ENCODE results near the gene FBXO11. TPM values are rescaled to one million over a fixed set of nuclear protein-coding genes. Genes with fewer than 3 reads are reported as not detected.
A peak's percentile ranks its signal among the peaks of the same experiment; 100 is the strongest.
"Not testable (repeated sequence)": the region's sequence is repeated elsewhere in the genome, so short reads cannot be mapped to it uniquely, and the experiment has no call there.

The FBXO11 gene
- total RNA-seq, 3 donors from 2014 or later, result 37.1 to 45.1 (median 40.7) TPM

DNA sequence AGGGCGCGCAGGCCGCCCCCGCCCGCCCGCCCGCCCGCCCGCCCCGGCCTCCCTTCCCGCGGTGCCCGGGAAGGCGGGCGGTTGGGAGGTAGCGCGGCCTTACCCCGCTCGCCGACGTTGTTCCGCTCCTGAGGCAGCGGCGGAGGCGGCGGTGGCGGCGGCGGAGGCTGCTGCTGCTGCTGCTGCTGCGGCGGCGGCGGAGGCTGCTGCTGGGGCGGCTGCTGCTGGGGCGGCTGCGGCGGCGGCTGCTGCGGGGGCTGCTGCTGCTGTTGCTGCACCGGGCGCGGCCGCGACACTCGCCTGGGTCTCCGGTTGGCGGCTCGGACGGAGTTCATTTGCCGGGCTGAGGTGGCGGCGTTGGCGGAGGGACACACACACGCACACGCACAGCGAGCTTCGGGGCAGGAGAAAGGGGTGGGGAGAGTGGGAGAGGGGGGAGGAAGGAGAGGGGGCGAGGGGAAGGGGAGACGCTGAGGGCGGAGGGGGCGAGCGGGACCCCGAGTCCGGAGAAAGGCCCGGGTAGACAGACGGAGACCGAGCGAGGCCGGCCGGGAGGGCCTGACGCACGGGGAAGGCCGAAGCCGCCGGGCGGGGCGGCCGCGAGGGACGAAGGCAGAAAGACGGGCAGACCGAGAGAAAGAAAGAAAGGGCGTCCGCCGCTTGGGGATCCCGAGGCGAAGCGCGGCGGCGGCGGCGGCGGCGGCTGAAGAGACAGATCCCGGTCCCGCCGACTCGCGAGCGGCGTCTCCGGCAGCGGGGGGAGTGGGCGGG is 727 bp downstream of the FBXO11 start:
- Mint-ChIP-seq H3K9me3 (no peaks in the 10 kb centered on the region), H3K4me3 (peak overlapping the region; percentile 86), H3K27me3 (ENCODE audit: low read depth) (no peaks in the 10 kb centered on the region), H3K36me3 (ENCODE audit: insufficient read depth) (peaks cover 1% of the 10 kb centered on the region), H3K4me1 (ENCODE audit: low read depth) (peaks cover 39% of the 10 kb centered on the region)
- peak; percentile 51 for DNase-seq
- ATAC-seq, result peak; percentile 11 to 19

DNA sequence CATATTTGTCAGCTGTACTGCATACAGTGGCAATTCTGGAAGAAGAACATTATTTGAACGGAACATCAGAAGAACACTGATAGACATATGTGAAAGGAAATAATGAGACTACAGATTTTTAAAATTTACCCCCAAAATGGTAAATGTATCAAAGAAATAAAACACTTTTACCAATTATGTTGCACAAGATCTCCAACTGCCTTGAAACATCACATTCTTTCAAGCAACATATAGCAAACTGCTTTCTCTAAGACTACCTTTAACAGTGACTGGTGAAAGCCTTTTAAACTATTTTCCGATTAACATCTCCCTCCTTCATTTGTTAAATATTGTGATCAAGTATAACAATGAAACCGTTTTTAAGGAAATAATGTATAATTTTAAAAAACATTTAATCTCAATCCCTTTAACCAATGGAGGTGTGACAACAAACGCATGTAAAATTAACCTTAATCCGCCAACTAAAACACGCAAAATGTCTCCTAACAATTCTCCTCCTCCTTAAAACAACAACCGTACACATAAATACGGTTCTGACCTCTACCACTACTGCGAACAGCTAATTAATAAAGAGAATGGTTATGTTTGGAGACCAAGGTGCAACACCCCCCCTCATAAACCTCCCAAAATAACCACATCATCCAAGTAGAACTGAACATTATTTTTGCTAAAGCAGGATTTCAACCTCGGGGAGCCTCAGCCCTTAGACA is 2.4 kb downstream of the FBXO11 start:
- peaks cover 50% of the 10 kb centered on the region for H3K4me1 Mint-ChIP-seq (ENCODE audit: low read depth)
- H3K36me3 Mint-ChIP-seq (ENCODE audit: insufficient read depth), result peaks cover 1% of the 10 kb centered on the region
- DNase-seq (no peak), ATAC-seq (no peak)
- no peaks in the 10 kb centered on the region for H3K9me3 Mint-ChIP-seq
- peak overlapping the region; percentile 98 for H3K4me3 Mint-ChIP-seq
- H3K27me3 Mint-ChIP-seq (ENCODE audit: low read depth), result no peaks in the 10 kb centered on the region

- not testable (repeated sequence) for H3K27me3 Mint-ChIP-seq (ENCODE audit: low read depth); ATAC-seq; H3K36me3 Mint-ChIP-seq (ENCODE audit: insufficient read depth); H3K4me3 Mint-ChIP-seq; H3K9me3 Mint-ChIP-seq; DNase-seq
- H3K4me1 Mint-ChIP-seq (ENCODE audit: low read depth), result peaks cover 56% of the 10 kb centered on the region
These were observed 4.4 kb downstream of the FBXO11 start for GRCh38 chr2:47901892-47902291.

GRCh38 chr2:47900857-47901256 is 5.4 kb downstream of the FBXO11 start:
- no peak overlapping the region for H3K4me3 Mint-ChIP-seq
- H3K27me3 Mint-ChIP-seq (ENCODE audit: low read depth), result no peaks in the 10 kb centered on the region
- H3K36me3 Mint-ChIP-seq (ENCODE audit: insufficient read depth), result peaks cover 5% of the 10 kb centered on the region
- H3K9me3 Mint-ChIP-seq, result no peaks in the 10 kb centered on the region
- ATAC-seq (no peak), DNase-seq (no peak)
- H3K4me1 Mint-ChIP-seq (ENCODE audit: low read depth), result peaks cover 64% of the 10 kb centered on the region

GRCh38 chr2:47899915-47900816 is 6.1 kb downstream of the FBXO11 start:
- H3K4me1 Mint-ChIP-seq (ENCODE audit: low read depth), result peaks cover 68% of the 10 kb centered on the region
- no peaks in the 10 kb centered on the region for H3K27me3 Mint-ChIP-seq (ENCODE audit: low read depth)
- H3K9me3 Mint-ChIP-seq, result no peaks in the 10 kb centered on the region
- ATAC-seq (no peak), DNase-seq (no peak)
- H3K36me3 Mint-ChIP-seq (ENCODE audit: insufficient read depth), result peaks cover 5% of the 10 kb centered on the region
- H3K4me3 Mint-ChIP-seq, result no peak overlapping the region

DNA sequence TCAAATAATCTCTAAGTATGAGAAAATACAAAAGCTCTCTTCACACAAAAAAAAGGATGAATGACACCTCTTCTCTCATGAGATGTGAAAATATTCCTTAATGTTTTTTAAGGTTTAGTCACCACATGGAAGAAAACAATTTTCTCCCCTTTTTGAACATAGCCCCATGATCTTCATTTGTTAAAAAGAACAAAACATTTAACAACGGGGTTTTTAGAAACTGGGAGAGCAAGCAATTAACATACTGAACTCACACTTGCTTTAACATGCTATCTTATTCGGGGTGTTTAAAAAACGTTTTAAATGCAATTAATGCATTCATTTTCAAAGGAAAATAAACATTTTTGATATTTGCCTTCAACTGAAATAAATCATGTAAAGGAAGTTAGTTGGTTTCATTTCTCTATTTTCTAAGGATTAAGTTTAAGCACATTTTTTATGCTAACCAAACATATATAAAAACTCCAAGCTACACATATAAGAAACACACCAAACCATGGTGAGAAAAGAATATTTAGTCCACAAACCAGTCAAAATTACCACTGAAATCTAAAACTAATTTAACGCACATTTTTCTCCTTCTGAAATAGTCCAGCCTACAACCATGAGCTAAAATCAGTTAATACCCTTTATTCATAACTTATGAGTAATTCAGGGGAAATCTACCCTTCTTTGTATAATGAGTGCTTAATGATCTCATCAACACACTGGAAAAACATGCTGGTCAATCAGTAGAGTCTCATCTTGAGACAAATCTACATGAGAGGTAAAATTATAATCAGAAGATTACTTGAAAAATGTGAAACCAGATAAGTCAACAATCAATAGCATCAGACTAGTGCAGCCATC is 8.2 kb downstream of the FBXO11 start:
- peaks cover 75% of the 10 kb centered on the region for H3K4me1 Mint-ChIP-seq (ENCODE audit: low read depth)
- H3K4me3 Mint-ChIP-seq, result peak overlapping the region; percentile 56
- DNase-seq (no peak), ATAC-seq (peak; percentile 77 to 82)
- no peaks in the 10 kb centered on the region for H3K9me3 Mint-ChIP-seq
- peaks cover 3% of the 10 kb centered on the region for H3K36me3 Mint-ChIP-seq (ENCODE audit: insufficient read depth)
- no peaks in the 10 kb centered on the region for H3K27me3 Mint-ChIP-seq (ENCODE audit: low read depth)

- not testable (repeated sequence) for H3K9me3 Mint-ChIP-seq; H3K36me3 Mint-ChIP-seq (ENCODE audit: insufficient read depth); H3K27me3 Mint-ChIP-seq (ENCODE audit: low read depth); DNase-seq
- Mint-ChIP-seq H3K4me1 (ENCODE audit: low read depth) (peaks cover 72% of the 10 kb centered on the region), H3K4me3 (peak overlapping the region; percentile 49)
- ATAC-seq, result peak in 1 of 2 donors; percentile 18
These were observed 9.0 kb downstream of the FBXO11 start for GRCh38 chr2:47897191-47897882.

- DNase-seq (no peak), ATAC-seq (no peak)
- Mint-ChIP-seq H3K27me3 (ENCODE audit: low read depth) (no peaks in the 10 kb centered on the region), H3K9me3 (no peaks in the 10 kb centered on the region), H3K4me1 (ENCODE audit: low read depth) (peaks cover 73% of the 10 kb centered on the region), H3K4me3 (peak overlapping the region; percentile 11), H3K36me3 (ENCODE audit: insufficient read depth) (peaks cover 12% of the 10 kb centered on the region)
These were observed 9.8 kb downstream of the FBXO11 start for GRCh38 chr2:47896450-47896968.

DNA sequence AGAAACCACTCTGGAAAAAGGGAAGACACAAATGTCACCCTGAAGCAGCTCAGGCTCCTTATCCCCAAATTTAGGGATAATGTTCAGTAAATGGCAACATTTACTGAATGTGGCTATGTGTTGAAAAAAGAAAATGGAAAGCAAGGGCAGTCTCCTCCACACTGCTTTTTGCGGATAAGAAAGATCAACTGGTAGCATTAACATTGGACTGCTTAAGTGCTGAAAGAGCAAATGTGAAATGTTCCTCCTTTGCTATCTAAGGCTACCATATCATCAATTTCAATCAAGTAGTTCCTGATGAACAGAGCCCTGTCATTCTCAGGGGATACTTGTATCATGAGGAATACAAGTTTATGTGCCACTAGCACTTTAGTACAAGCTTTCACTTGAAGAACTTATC is 12.5 kb downstream of the FBXO11 start:
- H3K9me3 Mint-ChIP-seq, result no peaks in the 10 kb centered on the region
- H3K36me3 Mint-ChIP-seq (ENCODE audit: insufficient read depth), result peaks cover 12% of the 10 kb centered on the region
- no peaks in the 10 kb centered on the region for H3K27me3 Mint-ChIP-seq (ENCODE audit: low read depth)
- H3K4me1 Mint-ChIP-seq (ENCODE audit: low read depth), result peaks cover 79% of the 10 kb centered on the region
- ATAC-seq (no peak), DNase-seq (no peak)
- no peak overlapping the region for H3K4me3 Mint-ChIP-seq

DNA sequence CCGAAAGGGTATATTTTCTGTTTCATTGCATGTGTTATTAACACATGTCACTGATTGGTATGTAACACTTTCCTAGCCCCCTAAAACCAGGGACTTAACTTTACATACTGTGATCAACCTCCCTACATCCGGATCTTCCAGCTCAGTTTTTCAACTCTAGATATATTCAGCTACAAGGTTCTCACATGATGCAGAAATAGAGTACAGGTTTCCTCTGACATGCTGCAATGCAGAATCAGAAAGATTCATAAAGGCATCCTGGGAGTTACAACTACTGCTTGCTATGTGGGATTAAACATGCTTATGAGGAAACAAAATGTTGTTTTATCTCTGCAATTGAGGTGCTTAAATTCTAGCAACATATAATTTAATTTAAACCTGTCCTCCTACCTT is 14.0 kb downstream of the FBXO11 start:
- H3K27me3 Mint-ChIP-seq (ENCODE audit: low read depth), result no peaks in the 10 kb centered on the region
- peaks cover 76% of the 10 kb centered on the region for H3K4me1 Mint-ChIP-seq (ENCODE audit: low read depth)
- no peak overlapping the region for H3K4me3 Mint-ChIP-seq
- no peaks in the 10 kb centered on the region for H3K9me3 Mint-ChIP-seq
- H3K36me3 Mint-ChIP-seq (ENCODE audit: insufficient read depth), result peaks cover 9% of the 10 kb centered on the region
- DNase-seq, result no peak
- no peak for ATAC-seq

GRCh38 chr2:47891369-47892337 is 14.6 kb downstream of the FBXO11 start:
- no peak overlapping the region for H3K4me3 Mint-ChIP-seq
- ATAC-seq (peak in 1 of 2 donors; percentile 30), DNase-seq (no peak)
- peaks cover 9% of the 10 kb centered on the region for H3K36me3 Mint-ChIP-seq (ENCODE audit: insufficient read depth)
- no peaks in the 10 kb centered on the region for H3K27me3 Mint-ChIP-seq (ENCODE audit: low read depth)
- H3K4me1 Mint-ChIP-seq (ENCODE audit: low read depth), result peaks cover 76% of the 10 kb centered on the region
- H3K9me3 Mint-ChIP-seq, result no peaks in the 10 kb centered on the region

DNA sequence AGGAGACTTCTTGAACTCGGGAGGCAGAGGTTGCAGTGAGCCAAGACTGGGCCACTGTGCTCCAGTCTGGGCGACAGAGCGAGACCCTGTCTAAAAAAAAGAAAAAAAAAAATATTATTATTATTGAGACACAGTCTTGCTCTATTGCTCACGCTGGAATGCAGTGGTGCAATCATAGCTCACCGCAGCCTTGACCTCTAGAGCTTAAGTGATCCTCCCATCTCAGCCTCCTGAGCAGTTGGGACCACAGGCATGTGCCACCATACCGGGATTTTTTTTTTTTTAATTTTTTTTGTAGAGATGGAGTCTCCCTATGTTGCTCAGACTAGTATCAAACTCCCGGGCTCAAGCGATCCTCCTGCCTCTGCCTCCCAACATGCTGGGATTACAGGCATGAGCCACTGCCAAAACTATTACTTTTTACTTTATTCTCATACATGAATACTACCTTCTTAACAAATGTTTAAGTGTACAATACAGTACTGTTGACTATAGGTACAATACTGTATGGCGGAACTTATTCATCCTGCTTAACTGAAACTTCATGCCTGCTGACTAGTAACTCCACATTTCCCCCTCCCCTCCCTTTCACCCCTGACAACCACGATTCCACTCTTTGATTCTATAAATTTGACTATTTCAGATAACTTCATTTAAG is 15.5 kb downstream of the FBXO11 start:
- Mint-ChIP-seq H3K9me3 (no peaks in the 10 kb centered on the region), H3K27me3 (ENCODE audit: low read depth) (no peaks in the 10 kb centered on the region), H3K4me1 (ENCODE audit: low read depth) (peaks cover 71% of the 10 kb centered on the region), H3K4me3 (no peak overlapping the region), H3K36me3 (ENCODE audit: insufficient read depth) (peaks cover 9% of the 10 kb centered on the region)
- ATAC-seq (peak in 1 of 2 donors; percentile 62), DNase-seq (no peak)

All from activated T-cell treated with anti-CD3 and anti-CD28 coated beads, Interleukin-2, amount 50 U/mL, for 4 hours (primary cell).